ENCODE data around the gene ATP5F1A. TPM values are rescaled to one million over a fixed set of nuclear protein-coding genes. Genes with fewer than 3 reads are reported as not detected.

Gene ATP5F1A
- total RNA-seq, 1 experiment from 2014 or later = 625 TPM

DNA sequence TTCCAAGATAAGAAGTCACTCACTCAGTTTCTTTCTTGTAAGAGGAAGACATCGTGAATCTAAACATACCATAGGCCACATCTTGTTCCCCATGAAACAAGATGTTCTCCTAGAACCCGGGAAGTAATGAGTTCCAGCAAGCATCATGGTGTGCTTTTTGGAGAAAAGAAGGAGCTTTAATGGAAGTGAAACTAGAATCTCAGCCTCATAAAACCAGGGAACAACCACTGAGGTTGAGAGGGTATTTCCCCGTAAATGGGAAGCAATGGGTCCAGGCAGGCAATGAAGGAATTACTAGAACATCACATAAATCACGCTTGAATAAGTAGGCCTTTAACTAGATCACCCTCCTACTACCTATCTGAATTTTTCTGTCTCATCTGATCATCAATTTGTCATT, 66.4 kb downstream of the ATP5F1A start:
- WGBS (ENCODE audit: extremely low coverage, insufficient read length, low lambda C conversion rate) = no CpG with 5 or more reads among the region's 4 CpGs
- no peak overlapping the region for H3K27ac Mint-ChIP-seq

More for the DNA sequence above, 66.4 kb downstream of the ATP5F1A start:
- no peak overlapping the region for H3K4me3 Mint-ChIP-seq
- Histone ChIP-seq H3K27me3 (ENCODE audit: insufficient read depth, low read length) (peaks cover 13% of the 10 kb centered on the region; the same call in 1 of the 2 replicates), H2BK15ac (ENCODE audit: low read depth, low read length) (no peak overlapping the region), H4K8ac (replicated peaks; ENCODE audit: insufficient read length, low read depth, low read length) (no peak overlapping the region), H2BK120ac (ENCODE audit: low read depth, low read length, poor library complexity, severe bottlenecking) (no peak overlapping the region), H2AFZ (ENCODE audit: low read length) (no peak overlapping the region), H3K27ac (ENCODE audit: insufficient read length, low read depth, low read length) (no peak overlapping the region), H3K23ac (ENCODE audit: insufficient read length, low read depth, low read length) (no peak overlapping the region), H3K56ac (ENCODE audit: insufficient read length, low read depth, low read length) (no peak overlapping the region), H3K14ac (ENCODE audit: insufficient read depth, low read length) (no peak overlapping the region), H4K91ac (ENCODE audit: insufficient read length, low read depth, low read length) (no peak overlapping the region), H3K23me2 (ENCODE audit: insufficient read length, low read depth, low read length, poor library complexity, severe bottlenecking) (no peaks in the 10 kb centered on the region), H4K5ac (ENCODE audit: insufficient read length, low read depth, low read length) (no peak overlapping the region), H2BK20ac (ENCODE audit: low read depth, low read length, poor library complexity, severe bottlenecking) (no peak overlapping the region), H3K79me1 (ENCODE audit: insufficient read depth, low read depth, low read length, poor library complexity, severe bottlenecking) (no peaks in the 10 kb centered on the region), H3K79me2 (ENCODE audit: insufficient read depth, low read length) (no peaks in the 10 kb centered on the region), H3T11ph (ENCODE audit: low read length) (no peak overlapping the region), H3K4me1 (ENCODE audit: insufficient read depth, low read length) (no peaks in the 10 kb centered on the region), H2BK5ac (ENCODE audit: insufficient read length, low read length) (no peak overlapping the region), H3K18ac (ENCODE audit: insufficient read length, low read depth, low read length) (no peak overlapping the region), H3K9me3 (ENCODE audit: control insufficient read depth, low read depth, low read length) (no peaks in the 10 kb centered on the region), H3K4ac (ENCODE audit: low read depth, low read length) (no peak overlapping the region), H2BK12ac (ENCODE audit: insufficient read length, low read depth, low read length) (no peak overlapping the region), H2AK5ac (ENCODE audit: insufficient read length, low read length) (no peak overlapping the region), H3K9ac (ENCODE audit: extremely low read depth, insufficient read length, low read length) (no peak overlapping the region), H4K20me1 (ENCODE audit: control insufficient read depth, insufficient read depth, insufficient read length) (no peaks in the 10 kb centered on the region), H3K4me2 (ENCODE audit: insufficient read depth, insufficient read length, low read length) (no peak overlapping the region)
- no peak for DNase-seq
- H3K27me3 Mint-ChIP-seq (ENCODE audit: low read depth) = peaks cover 42% of the 10 kb centered on the region
- H3K9me3 Mint-ChIP-seq = peaks cover 8 to 10% of the 10 kb centered on the region in 2 experiments; a peak in 4 of 5 replicates
- H3K4me1 Mint-ChIP-seq = peaks cover 2 to 4% of the 10 kb centered on the region in 2 experiments
- TF ChIP-seq, protein P1, sequence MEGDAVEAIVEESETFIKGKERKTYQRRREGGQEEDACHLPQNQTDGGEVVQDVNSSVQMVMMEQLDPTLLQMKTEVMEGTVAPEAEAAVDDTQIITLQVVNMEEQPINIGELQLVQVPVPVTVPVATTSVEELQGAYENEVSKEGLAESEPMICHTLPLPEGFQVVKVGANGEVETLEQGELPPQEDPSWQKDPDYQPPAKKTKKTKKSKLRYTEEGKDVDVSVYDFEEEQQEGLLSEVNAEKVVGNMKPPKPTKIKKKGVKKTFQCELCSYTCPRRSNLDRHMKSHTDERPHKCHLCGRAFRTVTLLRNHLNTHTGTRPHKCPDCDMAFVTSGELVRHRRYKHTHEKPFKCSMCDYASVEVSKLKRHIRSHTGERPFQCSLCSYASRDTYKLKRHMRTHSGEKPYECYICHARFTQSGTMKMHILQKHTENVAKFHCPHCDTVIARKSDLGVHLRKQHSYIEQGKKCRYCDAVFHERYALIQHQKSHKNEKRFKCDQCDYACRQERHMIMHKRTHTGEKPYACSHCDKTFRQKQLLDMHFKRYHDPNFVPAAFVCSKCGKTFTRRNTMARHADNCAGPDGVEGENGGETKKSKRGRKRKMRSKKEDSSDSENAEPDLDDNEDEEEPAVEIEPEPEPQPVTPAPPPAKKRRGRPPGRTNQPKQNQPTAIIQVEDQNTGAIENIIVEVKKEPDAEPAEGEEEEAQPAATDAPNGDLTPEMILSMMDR (conservative IDR thresholded peaks at IDR 0.05) = no peak
- peaks cover 2 to 7% (median 5%) of the 10 kb centered on the region in 3 experiments; a peak in 5 of 7 replicates for H3K36me3 Mint-ChIP-seq (ENCODE audit: insufficient read depth in 1 of 3, low read depth in 3 of 3)

Other genes with a start within 250 kb of the ATP5F1A start
- gene EPG5, start 131.0 kb downstream of the ATP5F1A start, total RNA-seq (2021) = 15.7 and 16.1 TPM in 2 replicates
- gene PSTPIP2, start 26.0 kb downstream of the ATP5F1A start, total RNA-seq (2021) = 3.3 and 3.6 TPM in 2 replicates
- gene HAUS1, start 6.1 kb upstream of the ATP5F1A start, total RNA-seq (2021) = 81.8 and 87.0 TPM in 2 replicates